HEK293 (cell line): ENCODE measurements around the gene KRTAP5-4.

ENCODE experiments used
- CTCF ChIA-PET: fragments of 350-600 bp; formaldehyde crosslinking; extraction: SDS; loops from one replicate; lab custom pipeline; 2021; ENCODE audit warnings: antibody characterized with exemption; lab: Yijun Ruan, JAX
- POLR2A ChIA-PET: fragments of 300-600 bp; formaldehyde crosslinking; extraction: SDS; loops from one replicate; lab custom pipeline; 2020; ENCODE audit warnings: antibody characterized with exemption, inconsistent platforms; lab: Yijun Ruan, JAX
- H3K27ac ChIP-seq: fragments of 200-500 bp; sonication (Bioruptor generic); 2 replicates; pipeline ENCODE4 v1.5.1; 2014; ENCODE audit warnings: low read depth, low read length, control low read depth, inconsistent platforms; ENCODE audit errors: extremely low read depth
- H3K36me3 ChIP-seq, 2 experiments: fragments of 200-500 bp in 1 of 2; sonication (Bioruptor generic) in 1 of 2; 1 replicate in 1 of 2; 2 replicates in 1 of 2; pipeline ENCODE4 v1.5.1; 2014 to 2017; ENCODE audit warnings: inconsistent platforms in 2 of 2, low read length in 2 of 2; ENCODE audit not compliant: control insufficient read depth in 2 of 2, insufficient read depth in 1 of 2
- H3K4me1 ChIP-seq: fragments of 200-500 bp; sonication (Bioruptor generic); 2 replicates; pipeline ENCODE4 v1.5.1; 2014; ENCODE audit warnings: mild to moderate bottlenecking, low read length, inconsistent platforms; ENCODE audit not compliant: control insufficient read depth, insufficient read depth
- H3K4me3 ChIP-seq: 2 replicates; pipeline ENCODE4 v1.5.1; 2011; ENCODE audit warnings: low read depth, mild to moderate bottlenecking, control low read depth, low read length, moderate library complexity
- H3K9me3 ChIP-seq: fragments of 200-500 bp; sonication (Bioruptor generic); 2 replicates; pipeline ENCODE4 v1.5.1; 2014; ENCODE audit warnings: low read depth, low read length, inconsistent platforms; ENCODE audit not compliant: control insufficient read depth, insufficient read depth
- CTCF ChIP-seq: fragments of 450-650 bp; formaldehyde crosslinking; IDR thresholded peaks from 2 replicates; pipeline ENCODE4 v1.5.1; 2016; ENCODE audit warnings: missing biosample characterization, missing genetic modification characterization
- HOXD13 ChIP-seq: sonication (generic); formaldehyde crosslinking; IDR thresholded peaks from 2 replicates; pipeline ENCODE4 v1.8.0; 2022; ENCODE audit warnings: missing genetic modification reagents, borderline replicate concordance
- SP7 ChIP-seq: fragments of 450-650 bp; formaldehyde crosslinking; IDR thresholded peaks from 2 replicates; pipeline ENCODE4 v1.5.1; 2016; ENCODE audit warnings: missing biosample characterization, missing genetic modification characterization
- TRIM28 ChIP-seq: IDR thresholded peaks from 2 replicates; pipeline ENCODE4 v1.6.1; 2011; ENCODE audit warnings: low read length, control low read depth, borderline replicate concordance
- ZBTB17 ChIP-seq: fragments of 450-650 bp; formaldehyde crosslinking; IDR thresholded peaks from 2 replicates; pipeline ENCODE4 v1.5.1; 2016; ENCODE audit warnings: missing biosample characterization, missing genetic modification characterization
- ZBTB21 ChIP-seq: fragments of 450-650 bp; formaldehyde crosslinking; IDR thresholded peaks from 2 replicates; pipeline ENCODE4 v1.5.1; 2017; ENCODE audit warnings: missing biosample characterization, missing genetic modification characterization
- ZNF10 ChIP-seq: fragments of 450-650 bp; formaldehyde crosslinking; IDR thresholded peaks from 2 replicates; pipeline ENCODE4 v1.5.1; 2017; ENCODE audit warnings: missing biosample characterization, missing genetic modification characterization
- ZNF175 ChIP-seq: fragments of 450-650 bp; formaldehyde crosslinking; IDR thresholded peaks from 2 replicates; pipeline ENCODE4 v1.5.1; 2016; ENCODE audit warnings: missing biosample characterization, missing genetic modification characterization
- ZNF341 ChIP-seq: fragments of 450-650 bp; formaldehyde crosslinking; IDR thresholded peaks from 2 replicates; pipeline ENCODE4; 2016; ENCODE audit warnings: low read depth, missing biosample characterization, missing genetic modification characterization
- ZNF529 ChIP-seq: fragments of 450-650 bp; formaldehyde crosslinking; IDR thresholded peaks from 2 replicates; pipeline ENCODE4 v1.5.1; 2017; ENCODE audit warnings: missing genetic modification characterization, missing biosample characterization; ENCODE audit not compliant: insufficient replicate concordance
- ZNF560 ChIP-seq: fragments of 450-650 bp; formaldehyde crosslinking; IDR thresholded peaks from 2 replicates; pipeline ENCODE4 v1.5.1; 2017; ENCODE audit warnings: missing biosample characterization, missing genetic modification characterization, borderline replicate concordance
- ZNF585B ChIP-seq: fragments of 450-650 bp; formaldehyde crosslinking; IDR thresholded peaks from 2 replicates; pipeline ENCODE4 v1.5.1; 2016; ENCODE audit warnings: missing biosample characterization, missing genetic modification characterization
- ZNF596 ChIP-seq: fragments of 450-650 bp; IDR thresholded peaks from 2 replicates; pipeline ENCODE4 v1.5.0; 2018; ENCODE audit warnings: missing biosample characterization, mild to moderate bottlenecking, missing genetic modification characterization, moderate library complexity
- ZNF600 ChIP-seq: fragments of 450-650 bp; formaldehyde crosslinking; IDR thresholded peaks from 2 replicates; pipeline ENCODE4 v1.5.1; 2016; ENCODE audit warnings: missing biosample characterization, missing genetic modification characterization
- ZNF623 ChIP-seq: fragments of 450-650 bp; formaldehyde crosslinking; IDR thresholded peaks from 2 replicates; pipeline ENCODE4 v1.5.1; 2016; ENCODE audit warnings: missing biosample characterization, missing genetic modification characterization
- ZNF670 ChIP-seq: fragments of 450-650 bp; formaldehyde crosslinking; IDR thresholded peaks from 2 replicates; pipeline ENCODE4 v1.5.1; 2016; ENCODE audit warnings: missing biosample characterization, missing genetic modification characterization, low read depth
- ZNF747 ChIP-seq: fragments of 450-650 bp; formaldehyde crosslinking; IDR thresholded peaks from 2 replicates; pipeline ENCODE4 v1.5.1; 2016; ENCODE audit warnings: missing biosample characterization, missing genetic modification characterization
- ZNF776 ChIP-seq: fragments of 450-650 bp; formaldehyde crosslinking; IDR thresholded peaks from 2 replicates; pipeline ENCODE4 v1.5.0; 2017; ENCODE audit warnings: missing biosample characterization, missing genetic modification characterization, borderline replicate concordance
- ZNF785 ChIP-seq: fragments of 450-650 bp; formaldehyde crosslinking; IDR thresholded peaks from 2 replicates; pipeline ENCODE4 v1.5.1; 2016; ENCODE audit warnings: missing biosample characterization, missing genetic modification characterization
- ZSCAN4 ChIP-seq: fragments of 450-650 bp; formaldehyde crosslinking; IDR thresholded peaks from 2 replicates; pipeline ENCODE4 v1.5.1; 2017; ENCODE audit warnings: missing biosample characterization, missing genetic modification characterization
- ZXDB ChIP-seq: fragments of 450-650 bp; formaldehyde crosslinking; IDR thresholded peaks from 2 replicates; pipeline ENCODE4 v1.5.1; 2016; ENCODE audit warnings: missing biosample characterization, missing genetic modification characterization
- TF ChIP-seq, protein P1 (sequence below): sonication (generic); formaldehyde crosslinking; IDR thresholded peaks from 2 replicates; pipeline ENCODE4 v1.8.1; 2022; ENCODE audit warnings: mild to moderate bottlenecking, moderate library complexity, missing genetic modification reagents
- TF ChIP-seq, protein P2 (sequence below): fragments of 450-650 bp; formaldehyde crosslinking; IDR thresholded peaks from 2 replicates; pipeline ENCODE4 v1.5.1; 2016; ENCODE audit warnings: missing biosample characterization, missing genetic modification characterization
- TF ChIP-seq, protein P3 (sequence below): fragments of 450-650 bp; formaldehyde crosslinking; IDR thresholded peaks from 2 replicates; pipeline ENCODE4 v1.5.1; 2016; ENCODE audit warnings: missing biosample characterization, missing genetic modification characterization
- TF ChIP-seq, protein P4 (sequence below): fragments of 450-650 bp; formaldehyde crosslinking; IDR thresholded peaks from 2 replicates; pipeline ENCODE4 v1.5.1; 2016; ENCODE audit warnings: missing biosample characterization, missing genetic modification characterization

KRTAP5-4 gene

DNA sequence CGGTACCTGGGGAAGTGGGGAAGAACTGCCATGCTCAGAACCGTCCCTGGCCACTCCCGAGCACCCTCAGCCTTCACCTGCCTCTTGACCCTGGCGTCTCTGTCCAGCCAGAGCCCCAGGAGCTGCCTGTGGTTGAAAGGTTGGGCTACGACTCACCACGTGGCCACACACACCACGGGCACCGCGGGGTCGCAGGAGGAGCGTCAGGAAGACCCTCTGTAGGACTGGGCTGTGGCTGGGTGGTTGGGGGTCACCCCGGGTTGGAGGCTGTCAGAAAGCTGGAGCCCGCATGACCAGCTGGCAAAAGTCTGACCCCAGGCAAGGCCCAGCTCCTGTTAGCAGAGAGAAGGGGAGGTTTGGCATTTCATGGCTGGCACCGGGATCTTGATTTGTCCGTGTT is 19.2 kb upstream of the KRTAP5-4 start (continued):
- TF ChIP-seq ZSCAN4 (no peak), SP7 (no peak), ZNF600 (tag by site-specific recombination) (no peak)

DNA sequence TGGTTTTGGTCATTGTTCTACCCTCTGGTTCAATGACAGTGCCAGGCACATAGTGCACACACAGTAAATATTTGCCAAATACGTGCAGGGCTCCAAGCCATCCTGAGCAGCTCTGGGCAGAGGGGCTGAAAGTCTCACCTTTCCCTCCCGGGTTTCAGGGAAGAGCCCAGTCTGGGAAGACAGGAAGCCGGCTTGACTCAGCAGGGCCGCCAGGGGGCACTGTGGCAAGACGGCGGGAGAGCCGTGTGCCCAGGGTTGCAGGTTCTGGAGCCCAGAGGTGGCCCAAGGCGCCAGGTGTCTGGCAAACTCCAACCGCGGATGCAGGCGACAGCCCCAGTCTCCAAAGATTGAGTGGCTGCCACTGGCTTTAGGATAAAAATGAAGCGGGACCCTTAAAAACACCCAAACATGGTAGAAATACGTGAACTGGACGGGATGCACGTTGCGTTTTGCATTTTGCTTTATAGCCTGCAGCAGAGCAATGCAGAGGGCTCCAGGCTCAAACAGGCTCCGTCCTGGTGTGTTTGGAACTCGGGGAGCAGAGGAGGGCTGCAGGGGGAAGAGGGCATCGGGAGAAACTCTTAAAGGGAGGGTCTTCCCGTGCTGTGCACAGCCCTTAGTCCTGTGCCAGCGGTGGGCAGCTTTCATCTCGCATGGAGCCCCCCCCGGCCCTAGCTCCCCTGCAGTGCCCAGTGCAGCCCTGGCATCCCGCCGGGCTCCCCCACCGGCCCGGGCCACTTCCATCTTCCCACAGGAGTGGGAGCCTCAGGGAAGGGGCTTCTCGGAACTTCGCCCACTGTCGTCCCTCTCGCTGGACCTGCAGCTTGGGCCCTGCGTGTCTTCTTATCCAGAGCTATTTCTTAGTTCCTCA is 18.4 kb upstream of the KRTAP5-4 start:
- CTCF ChIA-PET = interaction anchor here (0.6 to 5.6 kb wide), 29 partner anchors 11 to 552 kb away, joined by 3 to 67 read pairs (median 3); partner anchors contain the start of genes KRTAP5-2, KRTAP5-5 and SYT8
- POLR2A ChIA-PET = interaction anchor here (0.6 kb wide), 1 partner anchor 150 kb away, joined by 3 read pairs; no protein-coding TSS in a partner anchor
- Histone ChIP-seq H3K4me1 (no peaks in the 10 kb centered on the region), H3K9me3 (no peaks in the 10 kb centered on the region), H3K4me3 (no peak overlapping the region), H3K36me3 (no peaks in the 10 kb centered on the region), H3K27ac (no peak overlapping the region)
- TF ChIP-seq TRIM28 (no peak), ZNF596 (tag by site-specific recombination) (no peak), ZNF10 (tag by site-specific recombination) (no peak), ZNF623 (no peak), ZNF776 (tag by site-specific recombination) (no peak), ZNF585B (tag by site-specific recombination) (no peak), CTCF (tag by site-specific recombination) (peak; percentile 44), ZNF670 (no peak), ZBTB21 (tag by site-specific recombination) (no peak), ZNF175 (no peak), ZBTB17 (tag by site-specific recombination) (peak; percentile 51; the same call in 1 of the 2 replicates), ZXDB (no peak), ZNF785 (no peak), ZNF529 (tag by site-specific recombination) (no peak), ZNF560 (tag by site-specific recombination) (no peak), HOXD13 (CRISPR knock-in tag) (no peak), ZNF747 (tag by site-specific recombination) (no peak), ZNF341 (tag by site-specific recombination) (peak; percentile 27; the same call in 1 of the 2 replicates)
- TF ChIP-seq, protein P1, sequence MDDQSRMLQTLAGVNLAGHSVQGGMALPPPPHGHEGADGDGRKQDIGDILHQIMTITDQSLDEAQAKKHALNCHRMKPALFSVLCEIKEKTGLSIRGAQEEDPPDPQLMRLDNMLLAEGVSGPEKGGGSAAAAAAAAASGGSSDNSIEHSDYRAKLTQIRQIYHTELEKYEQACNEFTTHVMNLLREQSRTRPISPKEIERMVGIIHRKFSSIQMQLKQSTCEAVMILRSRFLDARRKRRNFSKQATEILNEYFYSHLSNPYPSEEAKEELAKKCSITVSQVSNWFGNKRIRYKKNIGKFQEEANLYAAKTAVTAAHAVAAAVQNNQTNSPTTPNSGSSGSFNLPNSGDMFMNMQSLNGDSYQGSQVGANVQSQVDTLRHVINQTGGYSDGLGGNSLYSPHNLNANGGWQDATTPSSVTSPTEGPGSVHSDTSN (CRISPR knock-in tag) = no peak
- TF ChIP-seq, protein P2, sequence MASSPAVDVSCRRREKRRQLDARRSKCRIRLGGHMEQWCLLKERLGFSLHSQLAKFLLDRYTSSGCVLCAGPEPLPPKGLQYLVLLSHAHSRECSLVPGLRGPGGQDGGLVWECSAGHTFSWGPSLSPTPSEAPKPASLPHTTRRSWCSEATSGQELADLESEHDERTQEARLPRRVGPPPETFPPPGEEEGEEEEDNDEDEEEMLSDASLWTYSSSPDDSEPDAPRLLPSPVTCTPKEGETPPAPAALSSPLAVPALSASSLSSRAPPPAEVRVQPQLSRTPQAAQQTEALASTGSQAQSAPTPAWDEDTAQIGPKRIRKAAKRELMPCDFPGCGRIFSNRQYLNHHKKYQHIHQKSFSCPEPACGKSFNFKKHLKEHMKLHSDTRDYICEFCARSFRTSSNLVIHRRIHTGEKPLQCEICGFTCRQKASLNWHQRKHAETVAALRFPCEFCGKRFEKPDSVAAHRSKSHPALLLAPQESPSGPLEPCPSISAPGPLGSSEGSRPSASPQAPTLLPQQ (tag by site-specific recombination) = no peak
- TF ChIP-seq, protein P3, sequence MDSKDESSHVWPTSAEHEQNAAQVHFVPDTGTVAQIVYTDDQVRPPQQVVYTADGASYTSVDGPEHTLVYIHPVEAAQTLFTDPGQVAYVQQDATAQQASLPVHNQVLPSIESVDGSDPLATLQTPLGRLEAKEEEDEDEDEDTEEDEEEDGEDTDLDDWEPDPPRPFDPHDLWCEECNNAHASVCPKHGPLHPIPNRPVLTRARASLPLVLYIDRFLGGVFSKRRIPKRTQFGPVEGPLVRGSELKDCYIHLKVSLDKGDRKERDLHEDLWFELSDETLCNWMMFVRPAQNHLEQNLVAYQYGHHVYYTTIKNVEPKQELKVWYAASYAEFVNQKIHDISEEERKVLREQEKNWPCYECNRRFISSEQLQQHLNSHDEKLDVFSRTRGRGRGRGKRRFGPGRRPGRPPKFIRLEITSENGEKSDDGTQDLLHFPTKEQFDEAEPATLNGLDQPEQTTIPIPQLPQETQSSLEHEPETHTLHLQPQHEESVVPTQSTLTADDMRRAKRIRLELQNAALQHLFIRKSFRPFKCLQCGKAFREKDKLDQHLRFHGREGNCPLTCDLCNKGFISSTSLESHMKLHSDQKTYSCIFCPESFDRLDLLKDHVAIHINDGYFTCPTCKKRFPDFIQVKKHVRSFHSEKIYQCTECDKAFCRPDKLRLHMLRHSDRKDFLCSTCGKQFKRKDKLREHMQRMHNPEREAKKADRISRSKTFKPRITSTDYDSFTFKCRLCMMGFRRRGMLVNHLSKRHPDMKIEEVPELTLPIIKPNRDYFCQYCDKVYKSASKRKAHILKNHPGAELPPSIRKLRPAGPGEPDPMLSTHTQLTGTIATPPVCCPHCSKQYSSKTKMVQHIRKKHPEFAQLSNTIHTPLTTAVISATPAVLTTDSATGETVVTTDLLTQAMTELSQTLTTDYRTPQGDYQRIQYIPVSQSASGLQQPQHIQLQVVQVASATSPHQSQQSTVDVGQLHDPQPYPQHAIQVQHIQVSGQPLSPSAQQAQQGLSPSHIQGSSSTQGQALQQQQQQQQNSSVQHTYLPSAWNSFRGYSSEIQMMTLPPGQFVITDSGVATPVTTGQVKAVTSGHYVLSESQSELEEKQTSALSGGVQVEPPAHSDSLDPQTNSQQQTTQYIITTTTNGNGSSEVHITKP = peak; percentile 56
- TF ChIP-seq, protein P4, sequence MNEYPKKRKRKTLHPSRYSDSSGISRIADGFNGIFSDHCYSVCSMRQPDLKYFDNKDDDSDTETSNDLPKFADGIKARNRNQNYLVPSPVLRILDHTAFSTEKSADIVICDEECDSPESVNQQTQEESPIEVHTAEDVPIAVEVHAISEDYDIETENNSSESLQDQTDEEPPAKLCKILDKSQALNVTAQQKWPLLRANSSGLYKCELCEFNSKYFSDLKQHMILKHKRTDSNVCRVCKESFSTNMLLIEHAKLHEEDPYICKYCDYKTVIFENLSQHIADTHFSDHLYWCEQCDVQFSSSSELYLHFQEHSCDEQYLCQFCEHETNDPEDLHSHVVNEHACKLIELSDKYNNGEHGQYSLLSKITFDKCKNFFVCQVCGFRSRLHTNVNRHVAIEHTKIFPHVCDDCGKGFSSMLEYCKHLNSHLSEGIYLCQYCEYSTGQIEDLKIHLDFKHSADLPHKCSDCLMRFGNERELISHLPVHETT = no peak
